Measurements from ENCODE around the gene KDM4B. TPM values are rescaled to one million over a fixed set of nuclear protein-coding genes. Genes with fewer than 3 reads are reported as not detected.

The KDM4B gene
- total RNA-seq, 1 donor from 2014 or later: 20.9 TPM

- peak; percentile 62 for DNase-seq (ENCODE audit: low spot score)
Observed at GRCh38 chr19:5048727-5049553, 80.0 kb downstream of the KDM4B start.

- DNase-seq (ENCODE audit: low spot score): no peak
Observed at GRCh38 chr19:5049561-5049960, 80.6 kb downstream of the KDM4B start.

- DNase-seq (ENCODE audit: low spot score): no peak
Observed at GRCh38 chr19:5050067-5050656, 81.2 kb downstream of the KDM4B start.

GRCh38 chr19:5050905-5051304, 82.0 kb downstream of the KDM4B start:
- no peak for DNase-seq (ENCODE audit: low spot score)

GRCh38 chr19:5051619-5052018, 82.7 kb downstream of the KDM4B start:
- DNase-seq (ENCODE audit: low spot score): no peak

- DNase-seq (ENCODE audit: low spot score): no peak
Observed at GRCh38 chr19:5052515-5052914, 83.6 kb downstream of the KDM4B start.

- no peak for DNase-seq (ENCODE audit: low spot score)
Observed at GRCh38 chr19:5052945-5053485, 84.1 kb downstream of the KDM4B start.

GRCh38 chr19:5053661-5054060, 84.7 kb downstream of the KDM4B start:
- DNase-seq (ENCODE audit: low spot score): no peak

GRCh38 chr19:5054551-5055456, 85.9 kb downstream of the KDM4B start:
- DNase-seq (ENCODE audit: low spot score): no peak

- no peak for DNase-seq (ENCODE audit: low spot score)
Observed at GRCh38 chr19:5055457-5055776, 86.5 kb downstream of the KDM4B start.

GRCh38 chr19:5057860-5058259, 88.9 kb downstream of the KDM4B start:
- DNase-seq (ENCODE audit: low spot score): no peak

GRCh38 chr19:5058521-5059212, 89.8 kb downstream of the KDM4B start:
- DNase-seq (ENCODE audit: low spot score): no peak

GRCh38 chr19:5059213-5059574, 90.3 kb downstream of the KDM4B start:
- no peak for DNase-seq (ENCODE audit: low spot score)

GRCh38 chr19:5059793-5060192, 90.9 kb downstream of the KDM4B start:
- no peak for DNase-seq (ENCODE audit: low spot score)

- DNase-seq (ENCODE audit: low spot score): no peak
Observed at GRCh38 chr19:5062195-5062594, 93.3 kb downstream of the KDM4B start.

- no peak for DNase-seq (ENCODE audit: low spot score)
Observed at GRCh38 chr19:5062799-5063198, 93.9 kb downstream of the KDM4B start.

- no peak for DNase-seq (ENCODE audit: low spot score)
Observed at GRCh38 chr19:5063873-5064645, 95.1 kb downstream of the KDM4B start.

- no peak for DNase-seq (ENCODE audit: low spot score)
Observed at GRCh38 chr19:5064896-5065295, 96.0 kb downstream of the KDM4B start.

GRCh38 chr19:5065663-5066093, 96.8 kb downstream of the KDM4B start:
- DNase-seq (ENCODE audit: low spot score): no peak

GRCh38 chr19:5066768-5067167, 97.9 kb downstream of the KDM4B start:
- no peak for DNase-seq (ENCODE audit: low spot score)

GRCh38 chr19:5067678-5068077, 98.8 kb downstream of the KDM4B start:
- no peak for DNase-seq (ENCODE audit: low spot score)

Data from umbilical cord (tissue), 2 donors.